GM06990 (cell line): Measurements from ENCODE around the gene REEP5.

ENCODE experiments used
- DNase-seq: peaks from one replicate; pipeline ENCODE4 v3.0.0-alpha.2; 2011; ENCODE audit not compliant: insufficient read length; ENCODE audit errors: extremely low read depth
- H3K27me3 ChIP-seq: replicated peaks from 2 replicates; pipeline ENCODE4 v1.6.0; 2011; ENCODE audit warnings: low read length; ENCODE audit not compliant: control insufficient read depth, insufficient read depth
- H3K36me3 ChIP-seq: 2 replicates; pipeline ENCODE4 v1.5.1; 2011; ENCODE audit warnings: low read length; ENCODE audit not compliant: control insufficient read depth, insufficient read depth
- H3K4me3 ChIP-seq: replicated peaks from 2 replicates; pipeline ENCODE4 v1.5.1; 2011; ENCODE audit warnings: low read depth, mild to moderate bottlenecking, control low read depth, low read length
- TF ChIP-seq, protein P1 (sequence below): IDR thresholded peaks from 2 replicates; pipeline ENCODE4 v1.5.1; 2011; ENCODE audit warnings: low read length, control low read depth, mild to moderate bottlenecking, inconsistent platforms; ENCODE audit not compliant: insufficient read depth, poor library complexity, severe bottlenecking

REEP5 gene

GRCh38 chr5:112870966-112871365, 51.1 kb downstream of the REEP5 start:
- Histone ChIP-seq H3K27me3 (no peaks in the 10 kb centered on the region), H3K36me3 (peaks cover 15% of the 10 kb centered on the region), H3K4me3 (no peak overlapping the region)
- TF ChIP-seq, protein P1, sequence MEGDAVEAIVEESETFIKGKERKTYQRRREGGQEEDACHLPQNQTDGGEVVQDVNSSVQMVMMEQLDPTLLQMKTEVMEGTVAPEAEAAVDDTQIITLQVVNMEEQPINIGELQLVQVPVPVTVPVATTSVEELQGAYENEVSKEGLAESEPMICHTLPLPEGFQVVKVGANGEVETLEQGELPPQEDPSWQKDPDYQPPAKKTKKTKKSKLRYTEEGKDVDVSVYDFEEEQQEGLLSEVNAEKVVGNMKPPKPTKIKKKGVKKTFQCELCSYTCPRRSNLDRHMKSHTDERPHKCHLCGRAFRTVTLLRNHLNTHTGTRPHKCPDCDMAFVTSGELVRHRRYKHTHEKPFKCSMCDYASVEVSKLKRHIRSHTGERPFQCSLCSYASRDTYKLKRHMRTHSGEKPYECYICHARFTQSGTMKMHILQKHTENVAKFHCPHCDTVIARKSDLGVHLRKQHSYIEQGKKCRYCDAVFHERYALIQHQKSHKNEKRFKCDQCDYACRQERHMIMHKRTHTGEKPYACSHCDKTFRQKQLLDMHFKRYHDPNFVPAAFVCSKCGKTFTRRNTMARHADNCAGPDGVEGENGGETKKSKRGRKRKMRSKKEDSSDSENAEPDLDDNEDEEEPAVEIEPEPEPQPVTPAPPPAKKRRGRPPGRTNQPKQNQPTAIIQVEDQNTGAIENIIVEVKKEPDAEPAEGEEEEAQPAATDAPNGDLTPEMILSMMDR: no peak
- DNase-seq: no peak

DNA sequence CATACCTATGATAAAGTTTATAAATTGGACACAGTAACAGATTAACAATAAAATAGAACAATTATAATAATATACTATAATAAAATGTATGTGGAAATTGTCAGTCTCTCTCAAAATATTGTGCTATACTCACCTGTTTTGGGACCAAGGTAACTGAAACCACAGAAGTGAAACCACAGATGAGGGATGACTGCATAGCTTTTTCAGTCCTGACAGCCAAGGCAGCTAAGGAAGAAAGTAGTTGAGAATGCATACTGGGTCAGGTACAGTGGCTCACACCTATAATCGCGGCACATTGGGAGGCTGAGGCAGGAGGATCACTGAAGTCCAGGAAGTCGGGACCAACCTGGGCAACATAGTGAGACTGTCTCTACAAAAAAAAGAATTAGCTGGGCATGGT, 52.1 kb downstream of the REEP5 start:
- no peak overlapping the region for H3K4me3 ChIP-seq
- no peak for DNase-seq
- no peaks in the 10 kb centered on the region for H3K27me3 ChIP-seq
- peaks cover 17% of the 10 kb centered on the region for H3K36me3 ChIP-seq
- TF ChIP-seq, protein P1: no peak

- TF ChIP-seq, protein P1: no peak
- Histone ChIP-seq H3K4me3 (no peak overlapping the region), H3K27me3 (no peaks in the 10 kb centered on the region), H3K36me3 (peaks cover 19% of the 10 kb centered on the region)
- DNase-seq: no peak
Measured at GRCh38 chr5:112867411-112867810, 54.6 kb downstream of the REEP5 start.

DNA sequence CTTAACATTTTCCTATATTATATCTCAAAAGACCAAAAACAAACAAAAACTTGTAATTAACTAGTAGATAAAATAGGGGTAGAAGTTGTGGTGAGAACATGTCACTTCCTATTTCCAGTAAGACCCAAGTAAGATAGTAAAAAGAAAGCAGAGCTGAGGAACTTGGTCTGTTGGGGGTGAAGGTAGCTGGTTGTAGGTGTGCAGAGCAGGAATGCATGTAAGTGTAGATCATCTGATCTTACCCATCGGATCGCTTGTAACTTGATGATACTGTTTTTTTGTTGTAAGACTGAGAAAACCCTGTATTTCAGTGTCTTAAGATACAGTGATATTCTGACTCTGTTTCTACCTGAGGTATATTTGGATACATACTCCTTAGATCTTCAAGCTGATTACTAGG, 55.3 kb downstream of the REEP5 start:
- no peak overlapping the region for H3K4me3 ChIP-seq
- no peak for DNase-seq
- no peaks in the 10 kb centered on the region for H3K27me3 ChIP-seq
- peaks cover 19% of the 10 kb centered on the region for H3K36me3 ChIP-seq
- TF ChIP-seq, protein P1: no peak

DNA sequence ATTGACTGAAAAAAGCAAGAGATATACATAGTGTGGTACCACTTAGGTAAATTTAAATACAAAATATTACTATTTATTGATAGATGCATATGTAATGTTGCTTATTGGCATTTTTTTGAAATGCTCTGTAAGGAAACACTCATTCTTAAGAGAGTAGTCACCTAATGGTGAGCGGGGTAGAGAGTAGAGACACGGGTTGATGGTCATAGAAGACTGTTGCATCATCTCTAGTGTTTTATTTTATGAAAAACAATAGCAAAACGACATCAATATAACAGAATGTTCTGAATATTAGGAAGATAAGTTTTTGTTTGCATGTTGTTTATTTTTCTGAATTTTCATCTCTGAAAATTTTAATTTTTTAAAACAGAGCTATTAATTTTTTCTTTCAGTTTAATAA, 56.9 kb downstream of the REEP5 start:
- H3K36me3 ChIP-seq: peaks cover 15% of the 10 kb centered on the region
- H3K27me3 ChIP-seq: no peaks in the 10 kb centered on the region
- TF ChIP-seq, protein P1: no peak
- DNase-seq: no peak
- H3K4me3 ChIP-seq: no peak overlapping the region

DNA sequence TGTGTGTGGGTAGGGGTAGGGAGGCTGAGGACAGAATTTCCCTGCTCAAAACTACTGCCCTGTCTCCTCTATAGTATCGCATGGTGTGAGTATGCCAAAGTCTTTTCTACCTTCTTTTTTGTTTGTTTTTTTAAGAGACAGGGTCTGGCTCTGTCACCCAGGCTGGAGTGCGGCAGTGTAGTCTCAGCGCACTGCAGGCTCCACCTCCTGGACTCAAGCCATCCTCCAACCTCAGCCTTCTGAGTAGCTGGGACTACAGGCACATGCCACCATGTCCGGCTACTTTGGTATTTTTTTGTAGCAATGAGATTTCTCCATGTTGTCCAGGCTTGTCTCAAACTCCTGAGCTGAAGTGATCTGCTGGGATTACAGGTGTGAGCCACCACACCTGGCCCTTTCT, 58.5 kb downstream of the REEP5 start:
- TF ChIP-seq, protein P1: no peak
- DNase-seq: no peak
- no peaks in the 10 kb centered on the region for H3K27me3 ChIP-seq
- peaks cover 8% of the 10 kb centered on the region for H3K36me3 ChIP-seq
- no peak overlapping the region for H3K4me3 ChIP-seq
